HCT116 (cell line): ENCODE data around the gene CIITA. TPM values are rescaled to one million over a fixed set of nuclear protein-coding genes. Genes with fewer than 3 reads are reported as not detected.

ENCODE experiments used
- ATAC-seq: fragments of 200-7000 bp; cut with Tn5 transposase; 2 replicates; pipeline ENCODE4 v1.9.1; 2020; ENCODE audit warnings: mild to moderate bottlenecking, moderate library complexity
- BruUV-seq: library from RNA; stranded (reverse); fragments of 400-500 nt; replicated peaks from 2 replicates; lab custom pipeline; 2021; lab: Mats Ljungman, UMichigan
- CTCF ChIA-PET: fragments of 300-600 bp; sonication (Branson Sonifier 250); formaldehyde crosslinking; loops from one replicate; lab custom pipeline; 2021; ENCODE audit warnings: antibody characterized with exemption; lab: Charles Lee
- POLR2A ChIA-PET: fragments of 300-600, 350-600 bp; sonication (Branson Sonifier 250); formaldehyde crosslinking; loops from one replicate; lab custom pipeline; 2021; ENCODE audit warnings: antibody characterized with exemption; lab: Charles Lee
- RAD21 ChIA-PET, 2 experiments: fragments of 300-600 bp; sonication (Branson Sonifier 250); formaldehyde crosslinking; loops; one replicate each; lab custom pipeline; 2023; ENCODE audit warnings: low total read pairs in 2 of 2; ENCODE audit not compliant: uncharacterized antibody in 2 of 2, unreplicated experiment in 2 of 2, low non-redundant PET in 1 of 2; lab: Charles Lee
- DNase-seq: peaks from one replicate; pipeline ENCODE4 v3.0.0-alpha.2; 2010; ENCODE audit warnings: low read depth, low spot score
- H2AFZ ChIP-seq: fragments of 200-600 bp; shearing (Covaris generic), sonication (generic); 2 replicates; pipeline ENCODE4 v1.6.1; 2017; ENCODE audit warnings: low read depth, mixed run types, mixed read lengths, antibody characterized with exemption, low read length; ENCODE audit not compliant: poor library complexity, severe bottlenecking
- H3K27ac ChIP-seq: 2 replicates; pipeline ENCODE4 v1.5.1; 2012; ENCODE audit warnings: low read depth, low read length
- H3K27me3 ChIP-seq: fragments of 200-600 bp; sonication (generic); 2 replicates; pipeline ENCODE4 v1.6.1; 2016; ENCODE audit warnings: mixed run types, low read length, mixed read lengths; ENCODE audit not compliant: insufficient read depth
- H3K36me3 ChIP-seq, 2 experiments: fragments of 200-500 bp in 1 of 2; fragments of 200-600 bp in 1 of 2; sonication (Bioruptor generic) in 1 of 2; sonication (generic) in 1 of 2; 2 replicates each; pipeline versions ENCODE4 v1.5.1 to v1.6.1; 2014 to 2016; ENCODE audit warnings: low read length in 2 of 2, inconsistent platforms in 1 of 2, mixed read lengths in 1 of 2, mixed run types in 1 of 2; ENCODE audit not compliant: insufficient read depth in 2 of 2, control insufficient read depth in 1 of 2
- H3K4me1 ChIP-seq, 2 experiments: fragments of 200-600 bp in 1 of 2; sonication (generic) in 1 of 2; 2 replicates each; pipeline versions ENCODE4 v1.5.1 to v1.6.1; 2012 to 2017; ENCODE audit warnings: low read length in 2 of 2, inconsistent platforms in 1 of 2, mild to moderate bottlenecking in 1 of 2, mixed read lengths in 1 of 2, mixed run types in 1 of 2, moderate library complexity in 1 of 2; ENCODE audit not compliant: insufficient read depth in 2 of 2, control insufficient read depth in 1 of 2
- H3K4me2 ChIP-seq: fragments of 200-600 bp; sonication (generic); 2 replicates; pipeline ENCODE4 v1.6.1; 2017; ENCODE audit warnings: mixed run types, low read length, mixed read lengths
- H3K4me3 ChIP-seq, 2 experiments: fragments of 200-600 bp in 1 of 2; sonication (generic) in 1 of 2; replicated peaks in 1 of 2; 2 replicates each; pipeline ENCODE4 v1.5.1; 2011 to 2016; ENCODE audit warnings: low read length in 2 of 2, control low read depth in 1 of 2, low read depth in 1 of 2, mild to moderate bottlenecking in 1 of 2, mixed read lengths in 1 of 2, mixed run types in 1 of 2
- H3K79me2 ChIP-seq: fragments of 200-600 bp; sonication (generic); 2 replicates; pipeline ENCODE4 v1.6.1; 2017; ENCODE audit warnings: mild to moderate bottlenecking, mixed run types, low read length, moderate library complexity, mixed read lengths; ENCODE audit not compliant: insufficient read depth
- H3K9ac ChIP-seq: fragments of 200-600 bp; sonication (generic); 2 replicates; pipeline ENCODE4 v1.6.1; 2016; ENCODE audit warnings: low read length, mixed read lengths
- H3K9me2 ChIP-seq: fragments of 200-600 bp; sonication (generic), shearing (Covaris generic); 2 replicates; pipeline ENCODE4 v1.6.1; 2017; ENCODE audit warnings: mixed run types, mild to moderate bottlenecking, moderate library complexity; ENCODE audit not compliant: insufficient read depth
- H3K9me3 ChIP-seq, 2 experiments: fragments of 200-500 bp in 1 of 2; fragments of 200-600 bp in 1 of 2; sonication (Bioruptor generic) in 1 of 2; sonication (generic) in 1 of 2; 2 replicates each; pipeline ENCODE4 v1.6.1; 2014 to 2017; ENCODE audit warnings: low read length in 2 of 2, mixed read lengths in 2 of 2, inconsistent platforms in 1 of 2, low read depth in 1 of 2, mild to moderate bottlenecking in 1 of 2, mixed run types in 1 of 2, moderate library complexity in 1 of 2; ENCODE audit not compliant: control insufficient read depth in 1 of 2, insufficient read depth in 1 of 2
- H4K20me1 ChIP-seq: fragments of 200-600 bp; sonication (generic), shearing (Covaris generic); 2 replicates; pipeline ENCODE4 v1.6.1; 2017; ENCODE audit warnings: mixed run types, mild to moderate bottlenecking, moderate library complexity; ENCODE audit not compliant: insufficient read depth
- ATF3 ChIP-seq: IDR thresholded peaks from 2 replicates; pipeline ENCODE4 v1.6.1; 2012
- CBX3 ChIP-seq: IDR thresholded peaks from 2 replicates; pipeline ENCODE4 v1.6.1; 2012; ENCODE audit warnings: low read depth
- CEBPB ChIP-seq: IDR thresholded peaks from 2 replicates; pipeline ENCODE4 v1.6.1; 2012; ENCODE audit warnings: low read depth
- CTCF ChIP-seq, 3 experiments: fragments of 200-600 bp in 1 of 3; sonication (generic) in 1 of 3; IDR thresholded peaks in 2 of 3; conservative IDR thresholded peaks in 1 of 3; 2 replicates each; pipeline ENCODE4 v1.5.1; 2012 to 2017; ENCODE audit warnings: low read depth in 2 of 3, low read length in 2 of 3, antibody characterized with exemption in 1 of 3, borderline replicate concordance in 1 of 3, control low read depth in 1 of 3, mild to moderate bottlenecking in 1 of 3, mixed read lengths in 1 of 3, mixed run types in 1 of 3, moderate library complexity in 1 of 3; ENCODE audit not compliant: insufficient read depth in 1 of 3
- EZH2 ChIP-seq: fragments of 200-600 bp; sonication (generic); IDR thresholded peaks from 2 replicates; pipeline ENCODE4 v1.6.1; 2017; ENCODE audit warnings: antibody characterized with exemption, mixed run types
- EZH2phosphoT487 ChIP-seq: fragments of 200-600 bp; IDR thresholded peaks from 2 replicates; pipeline ENCODE4 v1.6.1; 2018; ENCODE audit warnings: antibody characterized with exemption, borderline replicate concordance
- JUND ChIP-seq: IDR thresholded peaks from 2 replicates; pipeline ENCODE4 v1.6.1; 2012
- POLR2AphosphoS5 ChIP-seq: IDR thresholded peaks from 2 replicates; pipeline ENCODE4 v1.6.1; 2011; ENCODE audit warnings: mild to moderate bottlenecking, low read depth, low read length, moderate library complexity
- RAD21 ChIP-seq: IDR thresholded peaks from 2 replicates; pipeline ENCODE4 v1.6.1; 2012; ENCODE audit warnings: low read depth, mild to moderate bottlenecking
- REST ChIP-seq: IDR thresholded peaks from 2 replicates; pipeline ENCODE4 v1.6.1; 2012; ENCODE audit warnings: low read depth
- SRF ChIP-seq: IDR thresholded peaks from 2 replicates; pipeline ENCODE4 v1.6.1; 2012; ENCODE audit warnings: low read depth
- TCF7L2 ChIP-seq: IDR thresholded peaks from 2 replicates; pipeline ENCODE4 v1.7.0; 2011; ENCODE audit warnings: borderline replicate concordance, inconsistent platforms; ENCODE audit not compliant: insufficient read depth, insufficient read length; ENCODE audit errors: extremely low read depth
- YY1 ChIP-seq: IDR thresholded peaks from 2 replicates; pipeline ENCODE4 v1.6.1; 2011; ENCODE audit warnings: low read length, low read depth, moderate library complexity, mild to moderate bottlenecking; ENCODE audit not compliant: insufficient replicate concordance; ENCODE audit errors: extremely low read depth
- ZBTB33 ChIP-seq: IDR thresholded peaks from 2 replicates; pipeline ENCODE4 v1.6.1; 2011; ENCODE audit warnings: mild to moderate bottlenecking, low read length, moderate library complexity; ENCODE audit not compliant: insufficient replicate concordance; ENCODE audit errors: extremely low read depth
- ZNF274 ChIP-seq: fragments of 200-500 bp; sonication (Bioruptor generic); IDR thresholded peaks from 2 replicates; pipeline ENCODE4 v1.6.1; 2014; ENCODE audit warnings: mild to moderate bottlenecking, low read depth, low read length, inconsistent platforms
- intact Hi-C: fragments of 100-400 bp; cut with micrococcal nuclease; formaldehyde crosslinking; loops from 2 replicates; pipeline ENCODE4 v1.10.0; 2022
- total RNA-seq: library from RNA; stranded (reverse); gene quantifications from one replicate; pipeline ENCODE4 v1.2.1, GENCODE V29; 2021; ENCODE audit not compliant: unreplicated experiment

CIITA gene
- total RNA-seq, 1 experiment from 2014 or later = 0.25 TPM

GRCh38 chr16:10846213-10846998, 30.6 kb upstream of the CIITA start:
- no peak for ATAC-seq
- no peak overlapping the region for H2AFZ ChIP-seq
- no peak overlapping the region for H3K4me2 ChIP-seq
- no peak for TF ChIP-seq ATF3
- TF ChIP-seq TCF7L2 = no peak
- no peak for TF ChIP-seq ZBTB33
- TF ChIP-seq EZH2phosphoT487 = no peak
- TF ChIP-seq ZNF274 = no peak
- no peak for TF ChIP-seq CTCF (IDR thresholded peaks at IDR 0.05 in 2 of 3, conservative IDR thresholded peaks at IDR 0.05 in 1 of 3; ENCODE audit: borderline replicate concordance in 1 of 3, insufficient read depth in 1 of 3, low read depth in 2 of 3, low read length in 2 of 3)
- TF ChIP-seq EZH2 = no peak
- no peak for TF ChIP-seq POLR2AphosphoS5
- TF ChIP-seq REST = no peak
- no peak for TF ChIP-seq RAD21
- TF ChIP-seq SRF = no peak
- TF ChIP-seq JUND = no peak
- TF ChIP-seq YY1 = no peak
- TF ChIP-seq CBX3 = no peak
- TF ChIP-seq CEBPB = no peak
- ChIA-PET RAD21 (no interaction called here), POLR2A (no interaction called here), CTCF (no interaction called here)
- H4K20me1 ChIP-seq = no peaks in the 10 kb centered on the region
- H3K9me3 ChIP-seq = no peaks in the 10 kb centered on the region
- intact Hi-C loops = no loop called here
- no peak overlapping the region for H3K9ac ChIP-seq
- peaks cover 6% of the 10 kb centered on the region for H3K27me3 ChIP-seq
- H3K36me3 ChIP-seq = no peaks in the 10 kb centered on the region
- no TSS peak for BruUV-seq
- H3K79me2 ChIP-seq = no peaks in the 10 kb centered on the region
- no peaks in the 10 kb centered on the region for H3K9me2 ChIP-seq
- H3K4me1 ChIP-seq = no peaks in the 10 kb centered on the region
- H3K4me3 ChIP-seq = no peak overlapping the region
- H3K27ac ChIP-seq = no peak overlapping the region
- DNase-seq = no peak
